Left forelimb (tissue), 1 donor: Measurements from ENCODE around the gene MORC1.
"Not testable (repeated sequence)": the region's sequence is repeated elsewhere in the genome, so short reads cannot be mapped to it uniquely, and the experiment has no call there.

ENCODE experiments used
- DNase-seq: peaks from one replicate; pipeline ENCODE4 v3.0.0-alpha.2; 2018; ENCODE audit warnings: low spot score

The MORC1 gene

GRCh38 chr3:109117939-109118338 is at the start of gene MORC1:
Gene MORC1 (minus strand): TSS chr3:109118134. CDS start chr3:109118059, 75 bp downstream.
- DNase-seq = no peak

DNA sequence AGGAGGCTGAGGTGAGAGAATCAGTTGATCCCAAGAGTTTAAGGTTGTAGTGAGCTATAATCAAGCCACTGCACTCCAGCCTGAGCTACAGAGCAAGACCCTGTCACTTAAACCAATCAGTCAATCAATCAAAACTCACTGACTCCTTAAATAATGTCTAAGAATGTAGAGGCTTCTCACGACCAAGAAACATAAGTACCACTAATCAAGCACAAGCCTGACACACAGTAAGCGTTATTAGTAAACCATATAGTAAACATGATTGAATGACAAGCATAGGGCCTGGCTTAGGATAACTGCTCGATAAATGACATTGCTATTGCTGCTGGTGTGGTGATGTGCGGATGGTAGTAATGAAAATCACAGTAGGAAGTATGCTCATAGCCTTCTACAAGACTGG is 48.0 kb upstream of the MORC1 start:
- DNase-seq = no peak

DNA sequence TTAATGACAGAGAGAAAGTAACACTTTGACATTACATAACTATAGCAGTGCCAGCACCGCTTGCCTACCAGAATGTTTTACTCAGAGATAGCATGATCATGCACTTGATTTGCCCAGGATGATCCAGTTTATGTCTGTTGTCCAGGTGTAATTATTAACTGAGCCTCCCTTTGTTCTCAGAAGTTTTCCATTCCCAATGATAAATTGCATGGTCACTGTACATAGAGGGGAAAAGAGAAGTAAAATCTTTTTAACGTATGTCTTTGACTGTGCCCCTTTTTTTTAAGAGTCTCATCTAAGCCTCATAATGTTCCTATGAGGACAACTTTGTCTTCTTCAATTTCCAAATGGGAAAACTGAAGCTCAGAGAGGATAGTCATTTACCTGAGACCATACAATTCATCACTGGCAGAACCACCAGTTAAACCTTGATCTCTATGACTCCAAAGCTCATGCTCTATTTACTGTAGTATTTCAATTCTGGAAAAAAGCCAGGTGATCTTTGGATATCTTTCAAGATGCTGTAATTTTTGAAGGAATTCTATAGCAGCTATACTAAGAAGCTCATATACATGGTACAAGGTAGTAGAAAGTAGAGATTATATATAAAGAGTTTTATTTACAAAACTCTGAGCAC is 43.7 kb upstream of the MORC1 start:
- DNase-seq = no peak

DNA sequence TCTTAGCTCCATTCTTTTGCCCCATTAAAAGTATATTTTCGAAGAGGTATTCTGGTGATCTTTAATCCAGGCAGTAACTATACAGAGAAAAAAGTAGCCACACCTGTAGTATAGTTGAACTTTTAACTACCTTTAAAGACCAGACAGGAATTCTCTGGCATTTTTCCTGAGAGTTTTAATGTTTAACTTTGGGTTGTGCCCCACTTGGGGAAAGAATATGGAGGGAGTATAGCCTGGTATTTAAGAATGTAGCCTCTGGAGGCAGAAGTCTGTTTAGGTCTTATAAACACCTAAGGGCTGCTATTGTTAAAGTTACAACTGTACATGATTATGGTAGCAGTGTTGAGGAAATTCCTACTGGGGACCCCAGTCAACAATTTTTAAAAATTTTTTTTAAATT is 37.9 kb upstream of the MORC1 start:
- DNase-seq = no peak

- no peak for DNase-seq
Measured at GRCh38 chr3:109154979-109155378, 37.0 kb upstream of the MORC1 start.

- DNase-seq = no peak
Measured at GRCh38 chr3:109152320-109152719, 34.4 kb upstream of the MORC1 start.

DNA sequence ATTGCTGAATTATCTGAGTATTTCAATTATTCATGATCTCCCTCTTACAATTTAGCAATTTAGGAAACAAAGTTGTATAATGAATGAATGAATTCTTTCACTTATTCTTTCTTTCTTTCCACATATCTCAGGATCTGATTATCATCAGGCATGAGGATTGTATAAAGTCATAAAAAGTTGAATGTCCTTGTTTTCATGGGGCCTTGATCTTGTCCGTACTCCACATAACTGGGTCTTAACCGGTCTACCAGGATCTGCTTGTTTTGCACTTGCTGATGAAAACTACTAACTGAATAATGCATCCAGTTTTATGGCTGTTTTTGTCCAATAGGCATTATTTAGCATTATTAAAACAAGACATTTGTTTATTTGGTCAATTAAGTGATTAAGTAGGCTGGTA is 31.1 kb upstream of the MORC1 start:
- no peak for DNase-seq

DNA sequence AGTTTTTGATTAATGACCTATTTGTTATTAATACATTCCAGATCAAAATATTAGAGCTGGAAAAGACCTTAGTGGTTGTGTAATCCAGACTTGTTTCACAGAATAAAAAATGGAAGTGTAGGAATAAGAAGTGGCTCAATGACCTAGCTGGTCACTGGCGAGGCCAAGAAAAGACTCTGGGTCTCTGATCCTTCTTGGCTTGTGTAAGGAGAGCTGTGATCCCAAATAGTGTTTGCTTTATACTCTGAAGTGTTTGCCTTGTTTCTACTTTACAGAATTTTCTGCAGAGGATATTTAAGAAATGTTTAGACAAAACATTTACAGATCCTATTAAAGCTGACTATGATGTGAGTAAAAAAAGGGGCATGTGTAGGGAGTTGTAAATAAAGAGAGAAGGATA is 25.7 kb upstream of the MORC1 start:
- DNase-seq = no peak

GRCh38 chr3:109140318-109140717 is 22.4 kb upstream of the MORC1 start:
- no peak for DNase-seq

DNA sequence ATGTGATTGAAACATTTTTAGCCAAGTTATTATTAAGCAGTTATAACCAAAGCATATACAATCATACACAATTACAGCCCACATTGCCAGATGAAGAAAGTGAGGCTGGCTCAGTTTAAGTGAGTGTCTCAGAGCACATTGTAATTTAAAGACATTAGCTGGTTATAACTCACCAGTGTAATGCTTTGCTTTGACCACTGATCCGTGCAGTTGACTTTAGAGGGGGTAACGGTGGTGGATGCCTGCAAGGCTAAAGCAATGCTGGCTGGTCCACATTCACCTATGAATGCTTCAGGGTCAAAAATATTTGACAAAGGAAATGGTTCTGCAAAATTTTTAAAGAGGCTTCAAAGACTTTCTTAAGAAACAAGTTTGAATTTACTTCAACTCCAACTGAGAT is 19.8 kb upstream of the MORC1 start:
- DNase-seq = no peak

DNA sequence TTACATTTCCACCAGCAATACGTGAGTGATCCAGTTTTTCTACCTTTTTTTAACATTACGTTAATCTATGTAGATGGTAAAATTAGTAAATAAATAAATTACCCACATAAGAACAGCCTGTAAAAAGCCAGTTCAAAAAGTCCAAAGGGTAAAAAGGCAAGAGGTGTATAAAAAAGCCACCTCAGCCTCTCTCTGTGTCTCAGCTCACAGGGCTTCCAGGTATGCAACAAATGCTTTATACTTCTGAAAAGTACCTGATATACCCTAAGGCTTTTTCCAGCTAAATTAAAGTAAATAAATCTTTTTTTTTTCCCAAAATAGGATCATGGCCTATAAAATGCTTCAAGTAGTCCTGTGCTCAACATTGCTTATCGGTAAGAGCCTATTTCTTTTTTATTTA is 18.6 kb upstream of the MORC1 start, which contains the start of gene C3orf85:
C3orf85 (plus strand) TSS at position 197 of the 400 bp plus-strand sequence; CDS start at position 326, 129 bp downstream.
- DNase-seq = no peak

DNA sequence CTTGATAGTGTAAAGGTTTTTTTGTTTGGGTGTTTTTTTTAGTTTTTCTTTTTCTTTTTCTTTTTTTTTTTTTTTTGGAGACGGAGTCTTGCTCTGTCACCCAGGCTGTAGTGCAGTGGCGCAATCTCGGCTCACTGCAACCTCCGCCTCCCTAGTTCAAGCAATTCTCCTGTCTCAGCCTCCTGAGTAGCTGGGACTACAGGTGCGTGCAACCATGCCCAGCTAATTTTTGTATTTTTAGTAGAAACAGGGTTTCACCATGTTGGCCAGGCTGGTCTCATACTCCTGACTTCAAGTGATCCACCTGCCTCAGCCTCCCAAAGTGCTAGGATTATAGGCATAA is 15.5 kb upstream of the MORC1 start:
- DNase-seq = not testable (repeated sequence)

- DNase-seq = no peak
Measured at GRCh38 chr3:109132801-109133473, 15.0 kb upstream of the MORC1 start.

DNA sequence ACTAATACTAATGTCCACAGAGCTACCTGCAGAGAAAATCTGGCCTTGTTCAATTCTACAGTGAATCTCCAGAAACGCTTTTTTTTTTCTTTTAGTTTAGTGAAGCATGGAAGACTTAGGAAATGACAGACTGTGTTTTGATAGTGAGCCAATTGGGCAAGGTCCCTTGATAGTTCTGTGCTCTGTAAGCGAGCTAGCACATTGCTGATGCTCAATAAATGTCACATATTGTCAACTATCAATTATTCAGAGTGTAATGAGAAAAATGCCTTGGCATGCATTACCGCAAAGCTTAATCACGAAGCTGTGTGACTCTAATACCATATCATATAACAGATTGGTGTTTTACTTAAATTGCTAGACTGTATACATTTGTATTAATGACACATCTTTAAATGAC is 13.3 kb upstream of the MORC1 start:
- DNase-seq = no peak

- DNase-seq = no peak
Measured at GRCh38 chr3:109127553-109127952, 9.6 kb upstream of the MORC1 start.

- no peak for DNase-seq
Measured at GRCh38 chr3:109125902-109126301, 8.0 kb upstream of the MORC1 start.

GRCh38 chr3:109122690-109123089 is 4.8 kb upstream of the MORC1 start:
- no peak for DNase-seq

- no peak for DNase-seq
Measured at GRCh38 chr3:109118584-109118983, 650 bp upstream of the MORC1 start.

DNA sequence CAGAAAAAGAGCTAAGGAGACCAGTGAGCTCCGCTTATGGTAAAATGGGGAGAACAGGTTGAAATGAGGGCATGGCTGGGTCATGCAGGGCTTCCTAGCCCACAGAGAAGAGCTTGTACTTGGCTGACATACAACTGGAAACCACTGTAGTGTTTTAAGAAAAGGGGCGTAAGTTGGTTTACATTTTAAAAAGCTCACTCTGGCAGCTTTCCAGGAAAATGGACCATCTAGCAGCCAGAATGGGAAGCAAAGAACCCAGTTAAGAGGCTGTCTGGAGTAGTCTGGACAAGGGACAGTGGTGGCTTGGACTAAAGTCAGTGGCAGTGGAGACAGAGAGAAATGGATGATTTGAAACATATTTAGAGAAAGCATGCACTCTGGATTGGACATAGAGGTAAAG is 1.9 kb downstream of the MORC1 start:
- DNase-seq = no peak

GRCh38 chr3:109115451-109115850 is 2.5 kb downstream of the MORC1 start:
- no peak for DNase-seq

- DNase-seq = no peak
Measured at GRCh38 chr3:109114746-109115145, 3.2 kb downstream of the MORC1 start.

DNA sequence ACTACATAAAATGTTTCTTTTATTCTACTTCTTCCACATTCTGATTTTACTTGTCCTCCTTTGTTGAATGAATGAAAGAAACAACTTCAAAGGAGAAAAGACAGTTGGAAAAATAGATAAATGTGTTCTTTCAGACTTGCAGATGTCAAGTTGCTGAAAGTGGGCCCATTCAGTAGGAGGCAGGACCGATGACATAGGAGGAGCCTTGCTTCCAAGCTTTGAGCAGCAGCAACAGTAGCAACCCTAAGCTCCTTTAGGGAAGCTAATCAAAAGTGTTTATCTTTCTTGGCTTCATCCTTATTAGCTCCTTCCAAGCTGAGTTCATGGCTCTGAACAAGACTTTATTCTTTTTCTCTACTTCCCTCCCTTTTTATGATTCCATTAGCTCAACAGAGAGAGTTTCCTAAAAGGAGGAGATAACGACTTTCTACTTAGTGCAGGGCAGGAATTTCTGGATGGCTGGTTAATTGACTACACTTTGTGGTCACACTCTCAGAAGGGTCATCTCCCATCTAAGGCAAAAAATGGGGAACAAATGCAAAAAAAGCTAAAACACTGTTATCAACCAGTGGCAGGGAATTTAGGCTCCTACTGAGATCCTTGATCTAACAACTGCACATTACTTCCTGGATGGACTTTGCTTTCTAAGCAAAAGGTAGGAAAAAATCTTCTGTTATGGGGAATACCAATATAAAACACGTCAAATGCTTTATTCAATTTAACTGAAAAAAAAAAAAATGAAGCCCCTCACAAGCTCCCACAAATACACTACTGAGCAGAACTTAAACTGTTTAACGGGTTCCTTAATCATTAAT is 4.8 kb downstream of the MORC1 start:
- DNase-seq = no peak

DNA sequence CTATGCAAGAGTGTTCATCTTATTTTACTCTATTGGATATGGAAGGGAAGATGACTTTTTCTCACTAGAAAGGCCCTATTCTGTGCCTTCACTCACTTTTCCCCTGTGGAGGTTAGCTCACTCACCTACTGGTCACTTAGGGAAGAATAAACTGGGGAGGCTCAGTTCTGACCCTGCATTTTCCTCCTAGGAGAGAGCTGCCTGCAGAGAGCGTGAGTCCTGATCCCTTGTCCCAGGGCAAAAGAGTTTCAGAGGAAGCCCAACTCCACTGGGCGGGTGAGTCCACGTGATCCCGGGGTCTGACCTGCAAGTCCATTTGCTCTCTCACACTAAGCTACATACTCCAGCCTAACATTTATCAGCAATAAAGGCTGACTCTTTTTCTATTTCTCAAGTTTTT is 8.4 kb downstream of the MORC1 start:
- no peak for DNase-seq
